Tibial artery (tissue), 4 donors: Measurements from ENCODE around the gene NRIP3.

ENCODE experiments used
- DNase-seq, 2 donors: peaks; one replicate each; pipeline ENCODE4 v3.0.0-alpha.2; 2019
- H3K27ac ChIP-seq, 2 donors: fragments of 200-600 bp; sonication (generic) in 1 of 2; 1 replicate in 1 of 2; 2 replicates in 1 of 2; pipeline ENCODE4 v1.5.1; 2018 to 2019; ENCODE audit warnings: mild to moderate bottlenecking in 1 of 2
- H3K27me3 ChIP-seq, 2 donors: fragments of 200-600 bp; sonication (generic) in 1 of 2; one replicate each; pipeline versions ENCODE4 v1.5.1 to v1.6.0; 2016 to 2019
- H3K36me3 ChIP-seq, 3 donors: fragments of 200-600 bp; sonication (generic) in 2 of 3; one replicate each; pipeline ENCODE4 v1.5.1; 2016 to 2019; ENCODE audit warnings: mild to moderate bottlenecking in 2 of 3
- H3K4me1 ChIP-seq, 4 donors: fragments of 200-600 bp; sonication (generic) in 2 of 4; 1 replicate in 3 of 4; 2 replicates in 1 of 4; pipeline ENCODE4 v1.5.1; 2016 to 2019
- H3K4me3 ChIP-seq, 2 donors: fragments of 200-600 bp; sonication (generic) in 1 of 2; 1 replicate in 1 of 2; 2 replicates in 1 of 2; pipeline ENCODE4 v1.5.1; 2018 to 2019; ENCODE audit warnings: mild to moderate bottlenecking in 2 of 2
- H3K9me3 ChIP-seq, 3 donors: fragments of 200-600 bp; sonication (generic) in 1 of 3; one replicate each; pipeline ENCODE4 v1.5.1; 2016 to 2019
- intact Hi-C: fragments of 100-400 bp; cut with DNase I; formaldehyde crosslinking; loops from one replicate; pipeline ENCODE4 v1.15.0; 2023; ENCODE audit warnings: low total_unique reads
- TF ChIP-seq, protein P1 (sequence below), 2 experiments: fragments of 200-600 bp in 1 of 2; fragments of 450-650 bp in 1 of 2; IDR thresholded peaks; one replicate each; pipeline ENCODE4 v1.5.1; 2017 to 2019; ENCODE audit warnings: antibody characterized with exemption in 2 of 2, mild to moderate bottlenecking in 1 of 2, moderate library complexity in 1 of 2

The NRIP3 gene

DNA sequence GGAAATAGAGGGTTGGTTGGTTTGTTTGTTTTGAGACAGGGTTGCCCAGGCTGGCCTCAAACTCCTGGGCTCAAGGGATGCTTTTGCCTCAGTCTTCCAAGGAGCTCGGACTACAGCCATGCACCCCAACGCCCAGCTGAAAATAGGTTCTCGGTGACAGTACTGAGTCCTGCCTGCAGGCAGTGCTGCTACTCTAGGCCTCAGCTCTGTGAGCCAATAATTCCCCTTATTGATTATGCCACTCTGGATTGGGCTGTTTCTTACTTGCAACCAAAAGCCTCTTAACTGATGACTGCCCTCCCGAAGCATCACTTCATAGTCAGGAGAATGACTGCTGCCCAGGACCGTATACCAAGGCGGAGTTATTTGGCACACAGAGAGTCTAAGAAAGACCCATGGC is 69.9 kb downstream of the NRIP3 start:
- H3K4me3 ChIP-seq: no peak overlapping the region
- intact Hi-C loops: no loop called here
- no peaks in the 10 kb centered on the region for H3K27me3 ChIP-seq
- H3K9me3 ChIP-seq: no peaks in the 10 kb centered on the region
- no peak for DNase-seq
- TF ChIP-seq, protein P1, sequence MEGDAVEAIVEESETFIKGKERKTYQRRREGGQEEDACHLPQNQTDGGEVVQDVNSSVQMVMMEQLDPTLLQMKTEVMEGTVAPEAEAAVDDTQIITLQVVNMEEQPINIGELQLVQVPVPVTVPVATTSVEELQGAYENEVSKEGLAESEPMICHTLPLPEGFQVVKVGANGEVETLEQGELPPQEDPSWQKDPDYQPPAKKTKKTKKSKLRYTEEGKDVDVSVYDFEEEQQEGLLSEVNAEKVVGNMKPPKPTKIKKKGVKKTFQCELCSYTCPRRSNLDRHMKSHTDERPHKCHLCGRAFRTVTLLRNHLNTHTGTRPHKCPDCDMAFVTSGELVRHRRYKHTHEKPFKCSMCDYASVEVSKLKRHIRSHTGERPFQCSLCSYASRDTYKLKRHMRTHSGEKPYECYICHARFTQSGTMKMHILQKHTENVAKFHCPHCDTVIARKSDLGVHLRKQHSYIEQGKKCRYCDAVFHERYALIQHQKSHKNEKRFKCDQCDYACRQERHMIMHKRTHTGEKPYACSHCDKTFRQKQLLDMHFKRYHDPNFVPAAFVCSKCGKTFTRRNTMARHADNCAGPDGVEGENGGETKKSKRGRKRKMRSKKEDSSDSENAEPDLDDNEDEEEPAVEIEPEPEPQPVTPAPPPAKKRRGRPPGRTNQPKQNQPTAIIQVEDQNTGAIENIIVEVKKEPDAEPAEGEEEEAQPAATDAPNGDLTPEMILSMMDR (IDR thresholded peaks at IDR 0.05): no peak
- no peaks in the 10 kb centered on the region for H3K36me3 ChIP-seq
- no peak overlapping the region for H3K27ac ChIP-seq
- H3K4me1 ChIP-seq: no peaks in the 10 kb centered on the region

DNA sequence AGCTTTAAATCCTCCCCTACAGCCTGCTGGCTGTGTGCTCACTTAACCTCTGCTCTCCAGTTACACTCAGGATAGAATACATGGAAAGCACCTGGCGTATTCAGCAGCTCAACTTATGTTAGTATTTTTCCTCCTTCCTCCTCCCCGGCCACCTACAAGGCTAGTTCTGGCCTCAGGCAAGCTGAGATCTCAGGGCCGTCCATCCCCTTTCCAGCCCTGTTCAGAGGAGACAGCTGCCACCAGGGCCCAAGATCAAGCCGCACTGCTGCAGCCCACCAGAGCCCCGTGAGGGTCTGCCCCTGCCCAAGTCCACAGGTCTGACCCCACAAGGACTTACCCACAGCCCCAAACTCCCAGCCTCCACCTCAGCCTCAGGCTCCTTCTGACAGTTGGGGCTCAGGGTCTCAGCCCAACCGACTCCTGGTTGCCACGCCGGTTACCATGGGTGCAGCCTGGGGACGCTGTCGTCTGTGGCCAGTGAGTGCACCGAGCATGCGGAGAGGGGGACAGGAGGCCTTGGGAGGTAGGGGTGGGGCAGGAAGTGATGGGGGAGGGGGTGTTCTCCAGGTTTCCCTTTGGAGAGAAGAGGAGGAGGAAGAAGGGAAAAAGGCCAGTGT is 71.1 kb downstream of the NRIP3 start, which contains the start of gene C11orf16:
Gene C11orf16, minus strand, starts transcription at position 384 of the 617 bp plus-strand sequence. CDS start 639 bp downstream, outside the sequence.
- no peaks in the 10 kb centered on the region for H3K36me3 ChIP-seq
- H3K4me1 ChIP-seq: no peaks in the 10 kb centered on the region
- no peak within 1 kb of the TSS for H3K27ac ChIP-seq
- no peaks in the 10 kb centered on the region for H3K9me3 ChIP-seq
- TF ChIP-seq, protein P1 (IDR thresholded peaks at IDR 0.05): no peak
- no peak for DNase-seq
- H3K27me3 ChIP-seq: no peaks in the 10 kb centered on the region
- no peak within 1 kb of the TSS for H3K4me3 ChIP-seq
- intact Hi-C loops: no loop called here
